Hepatocyte (in vitro differentiated cells): ENCODE measurements around the gene GRK6. TPM values are rescaled to one million over a fixed set of nuclear protein-coding genes. Genes with fewer than 3 reads are reported as not detected.

Experiments
- DNase-seq: peaks from one replicate; pipeline ENCODE4 v3.0.0-alpha.2; 2016; ENCODE audit warnings: low spot score
- H2AFZ ChIP-seq: fragments of 200-600 bp; sonication (generic); 2 replicates; pipeline ENCODE4 v1.6.0; 2016; ENCODE audit warnings: antibody characterized with exemption, mild to moderate bottlenecking
- H3K27ac ChIP-seq: fragments of 200-600 bp; sonication (generic); 2 replicates; pipeline ENCODE4 v1.5.1; 2016; ENCODE audit warnings: mild to moderate bottlenecking
- H3K27me3 ChIP-seq: fragments of 200-600 bp; sonication (generic); 2 replicates; pipeline ENCODE4 v1.6.1; 2016
- H3K36me3 ChIP-seq: fragments of 200-600 bp; sonication (generic); replicated peaks from 2 replicates; pipeline ENCODE4 v1.5.1; 2016; ENCODE audit warnings: low read depth; ENCODE audit not compliant: insufficient read depth
- H3K4me1 ChIP-seq: fragments of 200-600 bp; sonication (generic); 2 replicates; pipeline ENCODE4 v1.5.1; 2016; ENCODE audit warnings: mild to moderate bottlenecking, moderate library complexity; ENCODE audit not compliant: insufficient read depth
- H3K4me2 ChIP-seq: fragments of 200-600 bp; sonication (generic); 2 replicates; pipeline ENCODE4 v1.6.0; 2016
- H3K4me3 ChIP-seq: fragments of 200-600 bp; sonication (generic); 2 replicates; pipeline ENCODE4 v1.5.1; 2016; ENCODE audit warnings: mild to moderate bottlenecking
- H3K79me2 ChIP-seq: fragments of 200-600 bp; sonication (generic); 2 replicates; pipeline ENCODE4 v1.6.0; 2017; ENCODE audit warnings: mild to moderate bottlenecking
- H3K9me2 ChIP-seq: fragments of 200-600 bp; sonication (generic); replicated peaks from 2 replicates; pipeline ENCODE4 v1.6.0; 2017; ENCODE audit warnings: mild to moderate bottlenecking; ENCODE audit not compliant: insufficient read depth
- H3K9me3 ChIP-seq: fragments of 200-600 bp; sonication (generic); 2 replicates; pipeline ENCODE4 v1.5.1; 2016; ENCODE audit warnings: low read depth, mild to moderate bottlenecking
- H4K20me1 ChIP-seq: fragments of 200-600 bp; sonication (generic); 2 replicates; pipeline ENCODE4 v1.6.0; 2016; ENCODE audit warnings: mild to moderate bottlenecking; ENCODE audit not compliant: insufficient read depth, poor library complexity, severe bottlenecking
- CTCF ChIP-seq: fragments of 200-600 bp; sonication (generic); IDR thresholded peaks from 2 replicates; pipeline ENCODE4 v1.5.1; 2016; ENCODE audit warnings: antibody characterized with exemption, mild to moderate bottlenecking; ENCODE audit not compliant: poor library complexity
- EZH2 ChIP-seq: fragments of 200-600 bp; sonication (generic); IDR thresholded peaks from 2 replicates; pipeline ENCODE4 v1.6.1; 2016; ENCODE audit warnings: antibody characterized with exemption, mild to moderate bottlenecking, borderline replicate concordance
- EZH2phosphoT487 ChIP-seq: fragments of 200-600 bp; sonication (generic); IDR thresholded peaks from one replicate; pipeline ENCODE4 v1.6.1; 2018; ENCODE audit warnings: antibody characterized with exemption, mild to moderate bottlenecking, low read depth, moderate library complexity; ENCODE audit not compliant: unreplicated experiment, severe bottlenecking
- WGBS: methylation state at CpG from one replicate; pipeline ENCODE4 v1.1.6; 2016; ENCODE audit warnings: low lambda C conversion rate; ENCODE audit errors: missing lambda C conversion rate; 5-methylcytosine and 5-hydroxymethylcytosine counted together
- polyA plus RNA-seq: library from polyadenylated mRNA; unstranded; fragments of >200 nt; fragmentation: Nextera tagmentation; extraction: Ambion mirVana; gene quantifications from 2 replicates; pipeline ENCODE4 v1.2.1, GENCODE V29; 2016
- total RNA-seq: library from RNA; depleted of rRNA; stranded (reverse); fragments of >200 nt; gene quantifications from 2 replicates; pipeline ENCODE4 v1.2.3, GENCODE V29; 2014

GRK6 gene
- total and polyA plus RNA-seq, 2 experiments from 2014 or later: 29.3 to 31.1 TPM

- Histone ChIP-seq H3K4me1 (peaks cover 7% of the 10 kb centered on the region), H3K9me3 (no peaks in the 10 kb centered on the region), H3K9me2 (no peaks in the 10 kb centered on the region), H3K4me2 (no peak overlapping the region), H4K20me1 (peaks cover 17% of the 10 kb centered on the region), H3K36me3 (peaks cover under 1% of the 10 kb centered on the region), H3K79me2 (peaks cover 3% of the 10 kb centered on the region), H2AFZ (no peak overlapping the region), H3K4me3 (no peak overlapping the region), H3K27ac (no peak overlapping the region), H3K27me3 (no peaks in the 10 kb centered on the region)
- TF ChIP-seq EZH2 (no peak), EZH2phosphoT487 (no peak), CTCF (no peak)
- DNase-seq: no peak
- WGBS: 95% methylated on average over 26 of the region's 28 CpGs
Measured at GRCh38 chr5:177459819-177460628, 33.5 kb downstream of the GRK6 start.

- no peaks in the 10 kb centered on the region for H3K27me3 ChIP-seq
- no peak for DNase-seq
- 95% methylated on average over 23 of the region's 27 CpGs for WGBS
- H4K20me1 ChIP-seq: peaks cover 14% of the 10 kb centered on the region
- H3K4me2 ChIP-seq: no peak overlapping the region
- no peak overlapping the region for H2AFZ ChIP-seq
- no peaks in the 10 kb centered on the region for H3K9me3 ChIP-seq
- no peak overlapping the region for H3K27ac ChIP-seq
- no peaks in the 10 kb centered on the region for H3K4me1 ChIP-seq
- H3K79me2 ChIP-seq: peaks cover 3% of the 10 kb centered on the region
- TF ChIP-seq EZH2 (no peak), CTCF (no peak), EZH2phosphoT487 (no peak)
- H3K36me3 ChIP-seq: peaks cover 5% of the 10 kb centered on the region
- no peaks in the 10 kb centered on the region for H3K9me2 ChIP-seq
- H3K4me3 ChIP-seq: no peak overlapping the region
Measured at GRCh38 chr5:177462021-177462670, 35.7 kb downstream of the GRK6 start.

- 96% methylated on average over 11 of the region's 11 CpGs for WGBS
- no peaks in the 10 kb centered on the region for H3K9me3 ChIP-seq
- no peaks in the 10 kb centered on the region for H3K9me2 ChIP-seq
- H3K36me3 ChIP-seq: peaks cover 5% of the 10 kb centered on the region
- H3K4me3 ChIP-seq: no peak overlapping the region
- no peak overlapping the region for H3K27ac ChIP-seq
- H3K79me2 ChIP-seq: peaks cover 24% of the 10 kb centered on the region
- H2AFZ ChIP-seq: no peak overlapping the region
- H4K20me1 ChIP-seq: peaks cover 21% of the 10 kb centered on the region
- DNase-seq: no peak
- no peak for TF ChIP-seq CTCF
- no peak for TF ChIP-seq EZH2
- TF ChIP-seq EZH2phosphoT487: no peak
- H3K4me1 ChIP-seq: no peaks in the 10 kb centered on the region
- H3K4me2 ChIP-seq: no peak overlapping the region
- H3K27me3 ChIP-seq: no peaks in the 10 kb centered on the region
Measured at GRCh38 chr5:177465044-177465443, 38.6 kb downstream of the GRK6 start.
